ENCODE data around the gene FANCI. TPM values are rescaled to one million over a fixed set of nuclear protein-coding genes. Genes with fewer than 3 reads are reported as not detected.

The FANCI gene
- 28.6 TPM for total RNA-seq (ENCODE audit: unreplicated experiment)
- long read RNA-seq, partial matches to known transcripts, result 2 of 4 reads
- long read RNA-seq, other reads (novel, unspliced or antisense), result 2 of 4 reads

DNA sequence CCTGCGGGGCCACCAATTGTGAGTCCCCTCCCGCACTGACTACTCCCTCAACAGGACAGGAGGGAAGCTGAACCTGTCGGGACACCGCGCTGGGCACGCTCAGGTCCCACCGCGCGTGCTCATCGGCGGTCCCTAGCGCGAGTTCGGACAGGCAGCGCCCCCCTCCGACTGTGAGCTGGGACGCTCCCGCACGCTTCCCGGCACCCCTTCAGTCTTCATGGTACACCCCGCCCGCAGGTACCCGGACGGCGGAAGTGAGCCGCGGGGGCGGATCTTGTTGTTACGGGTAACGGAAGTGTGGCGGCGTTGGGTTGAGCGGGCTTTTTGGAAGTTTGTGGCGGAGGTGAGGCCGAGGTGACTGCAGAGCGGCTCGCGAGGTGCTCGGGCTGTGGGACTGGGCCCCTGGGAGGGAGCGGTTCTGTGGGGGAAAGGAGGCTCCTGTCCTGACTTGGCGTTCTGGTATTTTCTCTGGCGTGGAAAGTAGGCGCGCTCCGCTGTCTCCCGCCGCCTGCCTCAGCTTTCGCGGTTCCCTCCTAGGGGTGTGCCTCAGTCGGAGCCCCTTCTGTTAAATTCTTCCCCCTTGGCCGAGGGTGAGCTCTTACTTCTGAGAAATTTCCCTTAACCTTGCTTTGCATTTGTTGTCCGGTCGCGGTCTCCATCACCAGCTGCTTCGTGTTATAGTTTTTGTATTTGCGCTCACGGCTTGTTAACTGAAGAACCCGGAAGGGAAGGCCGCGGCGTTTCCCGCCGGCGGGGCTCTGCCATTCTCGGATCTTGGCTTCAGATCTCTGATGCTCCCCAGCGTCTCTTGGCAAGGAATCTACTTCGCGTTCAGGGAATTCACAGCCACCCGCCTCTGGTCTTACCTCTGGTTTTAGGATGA is at the start of gene FANCI:
FANCI (plus strand) TSS at position 289 of the 883 bp plus-strand sequence. CDS start 3,669 bp downstream, outside the sequence.
- peak; percentile 91 for DNase-seq (ENCODE audit: low spot score)
- Mint-ChIP-seq H3K27ac (ENCODE audit: unreplicated experiment) (peak within 1 kb of the TSS; percentile 95), H3K4me1 (ENCODE audit: unreplicated experiment) (peaks cover 17% of the 10 kb centered on the region), H3K27me3 (ENCODE audit: unreplicated experiment) (peaks cover 17% of the 10 kb centered on the region), H3K9me3 (ENCODE audit: unreplicated experiment) (no peaks in the 10 kb centered on the region), H3K4me3 (ENCODE audit: unreplicated experiment) (peak within 1 kb of the TSS; percentile 97), H3K36me3 (ENCODE audit: low read depth, unreplicated experiment) (peaks cover 6% of the 10 kb centered on the region)
- TF ChIP-seq, protein P1, sequence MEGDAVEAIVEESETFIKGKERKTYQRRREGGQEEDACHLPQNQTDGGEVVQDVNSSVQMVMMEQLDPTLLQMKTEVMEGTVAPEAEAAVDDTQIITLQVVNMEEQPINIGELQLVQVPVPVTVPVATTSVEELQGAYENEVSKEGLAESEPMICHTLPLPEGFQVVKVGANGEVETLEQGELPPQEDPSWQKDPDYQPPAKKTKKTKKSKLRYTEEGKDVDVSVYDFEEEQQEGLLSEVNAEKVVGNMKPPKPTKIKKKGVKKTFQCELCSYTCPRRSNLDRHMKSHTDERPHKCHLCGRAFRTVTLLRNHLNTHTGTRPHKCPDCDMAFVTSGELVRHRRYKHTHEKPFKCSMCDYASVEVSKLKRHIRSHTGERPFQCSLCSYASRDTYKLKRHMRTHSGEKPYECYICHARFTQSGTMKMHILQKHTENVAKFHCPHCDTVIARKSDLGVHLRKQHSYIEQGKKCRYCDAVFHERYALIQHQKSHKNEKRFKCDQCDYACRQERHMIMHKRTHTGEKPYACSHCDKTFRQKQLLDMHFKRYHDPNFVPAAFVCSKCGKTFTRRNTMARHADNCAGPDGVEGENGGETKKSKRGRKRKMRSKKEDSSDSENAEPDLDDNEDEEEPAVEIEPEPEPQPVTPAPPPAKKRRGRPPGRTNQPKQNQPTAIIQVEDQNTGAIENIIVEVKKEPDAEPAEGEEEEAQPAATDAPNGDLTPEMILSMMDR (IDR thresholded peaks at IDR 0.05; ENCODE audit: unreplicated experiment), result peak; percentile 26

DNA sequence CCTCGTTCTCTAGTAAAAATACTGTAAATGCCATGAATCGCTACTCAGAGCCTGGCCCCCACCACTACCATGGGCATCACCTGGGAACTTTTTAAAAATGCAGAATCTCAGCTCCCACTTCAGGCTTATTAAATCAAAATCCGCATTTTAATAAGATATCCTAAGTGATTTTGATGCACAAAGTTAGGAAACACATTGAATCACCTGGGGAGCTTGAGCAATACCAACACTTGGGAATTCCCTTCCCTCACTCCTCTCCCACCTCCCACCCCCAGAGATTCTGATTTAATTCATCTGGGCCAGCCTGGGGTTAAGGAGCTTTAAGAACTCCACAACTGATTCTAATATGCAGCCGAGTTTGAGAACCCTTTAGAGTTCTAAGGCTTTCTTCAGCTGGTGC is 49.2 kb upstream of the FANCI start:
- TF ChIP-seq, protein P1 (IDR thresholded peaks at IDR 0.05; ENCODE audit: unreplicated experiment), result no peak
- H3K9me3 Mint-ChIP-seq (ENCODE audit: unreplicated experiment), result no peaks in the 10 kb centered on the region
- H3K27me3 Mint-ChIP-seq (ENCODE audit: unreplicated experiment), result peaks cover 4% of the 10 kb centered on the region
- H3K4me3 Mint-ChIP-seq (ENCODE audit: unreplicated experiment), result no peak overlapping the region
- DNase-seq (ENCODE audit: low spot score), result no peak
- no peak overlapping the region for H3K27ac Mint-ChIP-seq (ENCODE audit: unreplicated experiment)
- peaks cover 36% of the 10 kb centered on the region for H3K4me1 Mint-ChIP-seq (ENCODE audit: unreplicated experiment)
- peaks cover 20% of the 10 kb centered on the region for H3K36me3 Mint-ChIP-seq (ENCODE audit: low read depth, unreplicated experiment)

DNA sequence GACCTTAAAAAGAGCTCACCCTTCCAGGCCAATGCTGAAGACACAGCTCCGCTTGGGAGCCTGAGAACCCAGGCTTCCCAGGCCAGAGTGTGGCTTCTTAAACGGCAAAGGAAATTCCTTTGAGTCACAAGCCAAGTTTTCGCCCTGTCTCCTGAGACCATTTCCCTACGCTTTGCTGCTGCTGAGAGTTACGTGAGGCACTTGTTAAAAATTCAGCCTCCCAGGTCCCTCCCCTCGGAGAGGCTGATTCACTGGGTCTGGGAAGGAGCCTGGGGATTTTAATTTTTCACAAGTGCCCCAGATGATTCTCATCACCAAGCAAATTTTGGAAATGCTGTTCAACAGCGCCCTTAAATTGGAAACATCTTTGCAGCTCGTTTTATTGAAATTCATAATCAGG is 47.9 kb upstream of the FANCI start:
- no peak overlapping the region for H3K27ac Mint-ChIP-seq (ENCODE audit: unreplicated experiment)
- no peaks in the 10 kb centered on the region for H3K9me3 Mint-ChIP-seq (ENCODE audit: unreplicated experiment)
- peaks cover 14% of the 10 kb centered on the region for H3K36me3 Mint-ChIP-seq (ENCODE audit: low read depth, unreplicated experiment)
- no peak for DNase-seq (ENCODE audit: low spot score)
- TF ChIP-seq, protein P1 (IDR thresholded peaks at IDR 0.05; ENCODE audit: unreplicated experiment), result no peak
- no peak overlapping the region for H3K4me3 Mint-ChIP-seq (ENCODE audit: unreplicated experiment)
- H3K4me1 Mint-ChIP-seq (ENCODE audit: unreplicated experiment), result peaks cover 41% of the 10 kb centered on the region
- H3K27me3 Mint-ChIP-seq (ENCODE audit: unreplicated experiment), result peaks cover 6% of the 10 kb centered on the region

DNA sequence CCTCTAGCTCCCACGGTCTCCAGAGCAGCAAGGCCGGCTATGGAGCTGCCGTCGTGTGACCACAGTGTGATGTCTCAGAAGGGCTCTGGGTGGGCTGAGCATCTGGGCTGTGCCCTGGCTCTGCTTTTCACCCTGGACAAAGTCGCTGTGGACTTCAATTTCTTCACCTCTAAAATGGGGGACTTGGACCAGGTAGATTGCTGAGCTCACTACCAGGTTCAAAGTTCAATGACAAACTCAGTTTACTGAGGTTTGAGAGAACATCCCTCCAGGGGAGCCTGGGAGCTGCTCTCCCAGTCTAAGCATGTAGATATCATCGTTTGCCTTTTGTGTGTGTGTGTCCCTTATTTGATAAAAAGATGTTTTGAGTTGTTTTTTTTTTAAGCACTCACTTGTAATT is 47.5 kb upstream of the FANCI start:
- H3K9me3 Mint-ChIP-seq (ENCODE audit: unreplicated experiment), result no peaks in the 10 kb centered on the region
- TF ChIP-seq, protein P1 (IDR thresholded peaks at IDR 0.05; ENCODE audit: unreplicated experiment), result no peak
- peaks cover 41% of the 10 kb centered on the region for H3K4me1 Mint-ChIP-seq (ENCODE audit: unreplicated experiment)
- H3K36me3 Mint-ChIP-seq (ENCODE audit: low read depth, unreplicated experiment), result peaks cover 10% of the 10 kb centered on the region
- H3K27ac Mint-ChIP-seq (ENCODE audit: unreplicated experiment), result no peak overlapping the region
- no peak for DNase-seq (ENCODE audit: low spot score)
- peaks cover 2% of the 10 kb centered on the region for H3K27me3 Mint-ChIP-seq (ENCODE audit: unreplicated experiment)
- H3K4me3 Mint-ChIP-seq (ENCODE audit: unreplicated experiment), result no peak overlapping the region

DNA sequence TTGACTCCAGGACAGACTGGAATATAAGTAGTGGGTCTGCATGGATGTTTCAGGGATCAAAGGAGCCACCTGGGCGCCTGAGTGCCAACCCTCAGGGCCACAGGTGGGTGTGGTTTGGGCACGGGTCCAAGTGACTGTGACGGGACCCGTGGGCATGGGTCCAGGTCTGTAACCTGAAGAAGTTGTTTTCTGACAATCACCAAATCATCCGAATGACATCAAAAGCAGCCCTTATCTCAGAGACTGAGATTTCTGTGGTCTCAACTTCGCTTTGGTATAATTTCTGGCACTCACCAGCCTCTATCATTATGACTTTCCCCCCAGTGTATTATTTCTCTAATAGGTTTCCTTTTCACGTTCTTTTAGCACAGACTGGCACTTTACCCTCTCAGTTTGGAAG is 46.8 kb upstream of the FANCI start:
- Mint-ChIP-seq H3K4me1 (ENCODE audit: unreplicated experiment) (peaks cover 41% of the 10 kb centered on the region), H3K36me3 (ENCODE audit: low read depth, unreplicated experiment) (peaks cover 8% of the 10 kb centered on the region), H3K27me3 (ENCODE audit: unreplicated experiment) (peaks cover 2% of the 10 kb centered on the region), H3K27ac (ENCODE audit: unreplicated experiment) (peak overlapping the region; percentile 81), H3K9me3 (ENCODE audit: unreplicated experiment) (no peaks in the 10 kb centered on the region), H3K4me3 (ENCODE audit: unreplicated experiment) (no peak overlapping the region)
- DNase-seq (ENCODE audit: low spot score), result no peak
- TF ChIP-seq, protein P1 (IDR thresholded peaks at IDR 0.05; ENCODE audit: unreplicated experiment), result no peak
